Brain microvascular endothelial cell (primary cell): ENCODE data around the gene TFDP2.

Experiments
- DNase-seq: peaks from one replicate; pipeline ENCODE4 v3.0.0-alpha.2; 2020
- H3K27ac ChIP-seq: fragments of 250-450 bp; sonication (Bioruptor Pico); 2 replicates; pipeline ENCODE4 v1.5.1; 2020; ENCODE audit warnings: mild to moderate bottlenecking, moderate library complexity
- H3K27me3 ChIP-seq: fragments of 250-450 bp; sonication (Bioruptor Pico); replicated peaks from 2 replicates; pipeline ENCODE4 v1.5.1; 2020; ENCODE audit warnings: mild to moderate bottlenecking
- H3K36me3 ChIP-seq: fragments of 250-450 bp; sonication (Bioruptor Pico); replicated peaks from 2 replicates; pipeline ENCODE4 v1.5.1; 2020; ENCODE audit warnings: mild to moderate bottlenecking
- H3K4me3 ChIP-seq: 2 replicates; pipeline ENCODE4 v1.5.1; 2011; ENCODE audit warnings: low read depth, mild to moderate bottlenecking, control low read depth, low read length, moderate library complexity
- CTCF ChIP-seq: IDR thresholded peaks from 2 replicates; pipeline ENCODE4 v1.5.1; 2011; ENCODE audit warnings: low read depth, mild to moderate bottlenecking, moderate library complexity, low read length, control low read depth, inconsistent platforms; ENCODE audit errors: missing control alignments
- in situ Hi-C: cut with HindIII; loops from 2 replicates; pipeline ENCODE4 v1.10.0; 2017; ENCODE audit warnings: low sequenced_read_pairs, low pct_ligation_motif_present

The TFDP2 gene

DNA sequence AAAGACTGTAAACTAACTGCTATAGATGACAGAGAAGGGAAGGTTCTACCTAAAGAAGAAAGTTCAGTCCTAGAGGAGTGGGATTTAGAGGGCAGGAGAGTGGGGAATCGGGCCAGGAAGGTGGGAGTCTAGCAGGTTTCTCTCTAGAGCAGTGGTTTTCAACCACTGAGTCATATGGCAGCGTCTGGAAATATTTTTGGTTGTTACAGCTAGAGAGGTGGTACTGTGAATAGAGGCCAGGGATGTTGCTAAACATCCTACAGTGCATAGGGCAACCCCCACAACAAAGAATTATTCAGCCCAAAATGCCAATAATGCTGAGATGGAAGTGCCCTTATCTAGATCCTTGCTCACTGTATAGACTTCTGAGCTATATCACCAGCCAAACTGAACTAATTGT is 244.2 kb downstream of the TFDP2 start:
- DNase-seq = no peak
- in situ Hi-C loops = no loop called here
- Histone ChIP-seq H3K4me3 (no peak overlapping the region), H3K27me3 (no peaks in the 10 kb centered on the region), H3K36me3 (peaks cover 20% of the 10 kb centered on the region), H3K27ac (no peak overlapping the region)
- TF ChIP-seq CTCF = no peak

DNA sequence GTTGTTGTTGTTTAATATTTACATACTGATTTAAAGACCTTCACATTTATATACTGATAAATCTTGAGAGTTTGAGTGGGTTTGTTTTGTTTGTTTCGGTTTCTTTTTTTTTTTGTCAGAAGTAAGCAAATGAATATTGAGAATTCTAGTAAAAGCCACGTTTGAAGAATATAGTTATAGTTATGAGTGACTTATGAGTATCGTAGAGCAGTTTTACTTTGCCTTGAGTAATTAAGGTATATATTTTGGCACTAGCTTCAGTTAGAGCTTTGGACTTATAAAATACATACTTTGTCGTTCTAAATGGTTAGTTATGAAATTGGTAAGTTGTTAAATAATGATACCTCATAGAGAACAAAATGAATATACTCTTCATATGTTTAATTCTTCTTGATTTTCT is 245.1 kb downstream of the TFDP2 start:
- H3K4me3 ChIP-seq = no peak overlapping the region
- DNase-seq = no peak
- peaks cover 17% of the 10 kb centered on the region for H3K36me3 ChIP-seq
- H3K27ac ChIP-seq = no peak overlapping the region
- in situ Hi-C loops = no loop called here
- TF ChIP-seq CTCF = no peak
- no peaks in the 10 kb centered on the region for H3K27me3 ChIP-seq

DNA sequence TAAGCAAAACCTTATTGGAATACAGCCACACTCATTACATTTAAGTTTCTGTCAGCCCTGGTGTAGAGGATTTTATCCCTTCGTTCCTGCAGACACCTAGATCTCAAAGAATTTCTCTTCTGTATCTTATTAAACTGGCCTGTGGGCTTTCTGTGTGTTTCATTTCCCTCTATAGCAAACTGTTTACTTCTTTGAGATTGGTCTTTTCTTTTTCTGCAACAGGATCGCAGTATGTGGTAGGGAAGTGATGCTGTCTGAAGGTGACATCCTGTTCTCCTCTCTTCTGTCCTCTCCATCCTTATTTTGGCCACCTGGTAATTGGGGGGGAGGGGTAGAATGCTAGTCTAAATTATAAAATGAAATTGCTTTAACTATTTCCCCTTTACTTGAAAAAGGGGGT is 247.4 kb downstream of the TFDP2 start:
- DNase-seq = no peak
- no peak for TF ChIP-seq CTCF
- in situ Hi-C loops = no loop called here
- Histone ChIP-seq H3K27me3 (no peaks in the 10 kb centered on the region), H3K27ac (no peak overlapping the region), H3K4me3 (no peak overlapping the region), H3K36me3 (peaks cover 7% of the 10 kb centered on the region)

DNA sequence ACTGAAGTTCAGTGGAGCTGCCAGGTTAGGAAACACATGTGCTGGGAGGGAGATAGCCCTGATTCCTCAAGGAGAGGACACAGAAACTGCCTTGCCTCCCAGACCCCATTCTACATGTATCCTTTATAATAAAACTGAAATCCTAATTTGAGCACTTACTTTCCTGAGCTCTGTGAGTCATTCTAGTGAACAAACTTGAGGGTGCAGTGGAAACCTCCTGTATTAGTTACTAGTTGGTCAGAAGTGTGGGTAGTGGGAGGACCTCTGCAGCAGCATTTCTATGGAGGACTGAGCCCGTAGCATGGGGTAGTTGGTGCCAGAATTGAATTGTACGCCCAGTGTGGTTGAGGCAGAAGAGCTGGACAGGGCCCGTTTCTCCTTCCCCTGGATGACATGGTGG is 249.0 kb downstream of the TFDP2 start:
- H3K4me3 ChIP-seq = no peak overlapping the region
- DNase-seq = no peak
- H3K27me3 ChIP-seq = no peaks in the 10 kb centered on the region
- TF ChIP-seq CTCF = no peak
- no peak overlapping the region for H3K27ac ChIP-seq
- in situ Hi-C loops = no loop called here
- peaks cover 3% of the 10 kb centered on the region for H3K36me3 ChIP-seq

- in situ Hi-C loops = no loop called here
Measured at GRCh38 chr3:141898908-141899307, 250.4 kb downstream of the TFDP2 start.

More at GRCh38 chr3:141898908-141899307, 250.4 kb downstream of the TFDP2 start:
- no peak for TF ChIP-seq CTCF
- Histone ChIP-seq H3K27me3 (no peaks in the 10 kb centered on the region), H3K4me3 (no peak overlapping the region), H3K27ac (no peak overlapping the region), H3K36me3 (peaks cover 4% of the 10 kb centered on the region)
- DNase-seq = no peak
